ENCODE measurements around the gene VPS51. TPM values are rescaled to one million over a fixed set of nuclear protein-coding genes. Genes with fewer than 3 reads are reported as not detected.

VPS51 gene
- total and polyA plus RNA-seq, 2 of the 13 experiments (the other 11 are each of a cell fraction or from before 2014, with no cell fraction given), result 76.3 to 90.6 TPM

GRCh38 chr11:65095974-65096806 is at the start of gene VPS51 (continued):
- TF ChIP-seq ZBTB49 (CRISPR knock-in tag; IDR thresholded peaks at IDR 0.05; ENCODE audit: borderline replicate concordance), result no peak
- TF ChIP-seq PCBP1 (IDR thresholded peaks at IDR 0.05; ENCODE audit: borderline replicate concordance, low read depth, low read length), result 0 out of 2 replicates have a peak, but pooled peaks have one; percentile 72
- peak; percentile 86; the same call in 1 of the 2 replicates for TF ChIP-seq MIER3 (CRISPR knock-in tag; IDR thresholded peaks at IDR 0.05; ENCODE audit: borderline replicate concordance)
- TF ChIP-seq PCBP2 (optimal IDR thresholded peaks at IDR 0.05; ENCODE audit: low read depth, low read length, poor library complexity, severe bottlenecking), result no peak
- peak; percentile 41; the same call in 1 of the 2 replicates for TF ChIP-seq KAT7 (CRISPR knock-in tag; IDR thresholded peaks at IDR 0.05; ENCODE audit: borderline replicate concordance)
- no peak for TF ChIP-seq ARHGAP35 (CRISPR knock-in tag; IDR thresholded peaks at IDR 0.05; ENCODE audit: borderline replicate concordance)
- peak; percentile 82 for TF ChIP-seq ZFP1 (CRISPR knock-in tag; IDR thresholded peaks at IDR 0.05)
- TF ChIP-seq ZNF557 (CRISPR knock-in tag; IDR thresholded peaks at IDR 0.05), result no peak
- TF ChIP-seq RARG (CRISPR knock-in tag; IDR thresholded peaks at IDR 0.05; ENCODE audit: low read depth), result no peak; the same call in 1 of the 2 replicates
- peak; percentile 71; the same call in 1 of the 2 replicates for TF ChIP-seq HOXA5 (CRISPR knock-in tag; IDR thresholded peaks at IDR 0.05)
- peak; percentile 67; the same call in 1 of the 2 replicates for TF ChIP-seq BRD4 (CRISPR knock-in tag; IDR thresholded peaks at IDR 0.05)
- TF ChIP-seq ZNF691 (CRISPR knock-in tag; IDR thresholded peaks at IDR 0.05; ENCODE audit: borderline replicate concordance, low read depth), result peak; percentile 79; the same call in 1 of the 2 replicates
- peak; percentile 90 for TF ChIP-seq NCOR1 (IDR thresholded peaks at IDR 0.05; ENCODE audit: borderline replicate concordance, low read length)
- TF ChIP-seq ELF1 (CRISPR knock-in tag; IDR thresholded peaks at IDR 0.05), result peak; percentile 92
- no peak for TF ChIP-seq CEBPZ (IDR thresholded peaks at IDR 0.05; ENCODE audit: low read length)
- TF ChIP-seq PBX2 (CRISPR knock-in tag; IDR thresholded peaks at IDR 0.05), result no peak
- peak; percentile 50; the same call in 1 of the 2 replicates for TF ChIP-seq NFKBIZ (CRISPR knock-in tag; IDR thresholded peaks at IDR 0.05)
- TF ChIP-seq TP53 (CRISPR knock-in tag; conservative IDR thresholded peaks at IDR 0.05), result peak; percentile 67; the same call in 1 of the 2 replicates
- TF ChIP-seq ZNF253 (CRISPR knock-in tag; IDR thresholded peaks at IDR 0.05; ENCODE audit: borderline replicate concordance), result no peak
- TF ChIP-seq ARNTL (CRISPR knock-in tag; IDR thresholded peaks at IDR 0.05), result peak; percentile 52; the same call in 1 of the 2 replicates
